ENCODE results near the gene GRIA4.

Gene GRIA4

DNA sequence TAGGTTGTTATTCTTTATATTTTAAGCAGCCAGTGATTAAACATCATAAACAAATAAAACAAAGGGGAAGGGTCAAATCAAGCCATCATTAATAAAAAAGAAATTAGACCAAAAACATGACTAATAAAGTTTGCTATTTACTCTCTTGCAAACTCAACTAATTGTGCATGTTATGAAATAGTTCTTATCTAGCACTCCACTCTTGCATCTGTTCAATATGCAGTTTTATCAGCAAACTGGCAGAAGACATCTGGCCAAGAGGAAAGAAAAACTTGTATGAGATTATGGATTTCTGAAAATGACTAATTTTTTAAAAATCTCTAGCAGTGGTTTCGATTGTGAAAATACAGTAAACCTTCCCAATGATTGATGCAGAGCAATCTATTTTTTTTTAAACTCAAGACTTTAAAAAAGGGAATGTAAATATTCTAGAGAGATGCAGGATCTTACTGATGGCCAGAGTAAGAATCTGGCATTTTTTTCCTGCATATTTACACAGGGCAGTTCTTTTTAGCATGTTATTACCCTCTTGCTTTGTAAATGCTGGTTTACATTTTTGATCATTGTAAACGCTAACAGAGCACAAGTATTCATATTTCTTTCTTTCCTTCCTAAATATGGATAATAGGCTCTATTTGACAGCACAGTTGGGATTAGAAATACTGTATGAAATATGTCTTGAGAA is 83.3 kb downstream of the GRIA4 start:
- Histone ChIP-seq H3K4me3 (ENCODE audit: low read length) (no peak overlapping the region), H3K4me2 (ENCODE audit: low read length) (no peak overlapping the region), H3K4ac (ENCODE audit: low read depth, low read length) (no peak overlapping the region), H3K36me3 (ENCODE audit: control insufficient read depth, insufficient read depth, low read length) (no peaks in the 10 kb centered on the region), H3K27ac (ENCODE audit: low read depth, low read length) (no peak overlapping the region), H2AK5ac (ENCODE audit: low read length) (no peak overlapping the region), H3K79me1 (ENCODE audit: low read length) (no peaks in the 10 kb centered on the region), H2BK15ac (replicated peaks; ENCODE audit: low read depth) (no peak overlapping the region), H3K27me3 (ENCODE audit: insufficient read depth, low read length, poor library complexity) (no peaks in the 10 kb centered on the region), H2BK120ac (ENCODE audit: low read depth, low read length) (no peak overlapping the region), H3K56ac (ENCODE audit: low read length) (no peak overlapping the region), H4K5ac (ENCODE audit: low read length) (no peak overlapping the region), H4K8ac (ENCODE audit: low read depth, low read length) (no peak overlapping the region), H3K9ac (ENCODE audit: low read length) (no peak overlapping the region), H3K4me1 (ENCODE audit: control insufficient read depth, low read depth, low read length) (no peaks in the 10 kb centered on the region), H3K79me2 (ENCODE audit: control insufficient read depth, insufficient read depth, low read length) (no peaks in the 10 kb centered on the region), H3K23ac (ENCODE audit: low read length) (no peak overlapping the region), H2BK5ac (ENCODE audit: low read length) (no peak overlapping the region), H3K18ac (ENCODE audit: low read length) (no peak overlapping the region)
- no peak for DNase-seq
- no CpG with 5 or more reads among the region's 2 CpGs for WGBS (ENCODE audit: extremely low coverage, insufficient coverage, low lambda C conversion rate)

- Histone ChIP-seq H3K36me3 (ENCODE audit: control insufficient read depth, insufficient read depth, low read length) (no peaks in the 10 kb centered on the region), H3K23ac (ENCODE audit: low read length) (no peak overlapping the region), H3K4me1 (ENCODE audit: control insufficient read depth, low read depth, low read length) (no peaks in the 10 kb centered on the region), H2BK15ac (replicated peaks; ENCODE audit: low read depth) (no peak overlapping the region), H3K4me2 (ENCODE audit: low read length) (no peak overlapping the region), H3K18ac (ENCODE audit: low read length) (no peak overlapping the region), H3K4me3 (ENCODE audit: low read length) (no peak overlapping the region), H4K8ac (ENCODE audit: low read depth, low read length) (no peak overlapping the region), H3K4ac (ENCODE audit: low read depth, low read length) (no peak overlapping the region), H4K5ac (ENCODE audit: low read length) (no peak overlapping the region), H3K27ac (ENCODE audit: low read depth, low read length) (no peak overlapping the region), H3K56ac (ENCODE audit: low read length) (no peak overlapping the region), H3K9ac (ENCODE audit: low read length) (no peak overlapping the region), H3K79me1 (ENCODE audit: low read length) (no peaks in the 10 kb centered on the region), H2BK120ac (ENCODE audit: low read depth, low read length) (no peak overlapping the region), H2BK5ac (ENCODE audit: low read length) (no peak overlapping the region), H2AK5ac (ENCODE audit: low read length) (no peak overlapping the region), H3K27me3 (ENCODE audit: insufficient read depth, low read length, poor library complexity) (no peaks in the 10 kb centered on the region), H3K79me2 (ENCODE audit: control insufficient read depth, insufficient read depth, low read length) (no peaks in the 10 kb centered on the region)
- no CpG with 5 or more reads among the region's 2 CpGs for WGBS (ENCODE audit: extremely low coverage, insufficient coverage, low lambda C conversion rate)
- no peak for DNase-seq
These were observed 86.1 kb downstream of the GRIA4 start for GRCh38 chr11:105696000-105696399.

- no CpG with 5 or more reads among the region's 1 CpG for WGBS (ENCODE audit: extremely low coverage, insufficient coverage, low lambda C conversion rate)
- H3K27ac ChIP-seq (ENCODE audit: low read depth, low read length) = no peak overlapping the region
These were observed 87.4 kb downstream of the GRIA4 start for GRCh38 chr11:105697291-105697690.

GRCh38 chr11:105699203-105699602 is 89.3 kb downstream of the GRIA4 start:
- no peak overlapping the region for H3K4me2 ChIP-seq (ENCODE audit: low read length)
- no peak overlapping the region for H3K56ac ChIP-seq (ENCODE audit: low read length)
- H3K4ac ChIP-seq (ENCODE audit: low read depth, low read length) = no peak overlapping the region
- WGBS (ENCODE audit: extremely low coverage, insufficient coverage, low lambda C conversion rate) = no CpG with 5 or more reads among the region's 3 CpGs
- DNase-seq = no peak
- no peaks in the 10 kb centered on the region for H3K4me1 ChIP-seq (ENCODE audit: control insufficient read depth, low read depth, low read length)
- H3K18ac ChIP-seq (ENCODE audit: low read length) = no peak overlapping the region
- no peaks in the 10 kb centered on the region for H3K27me3 ChIP-seq (ENCODE audit: insufficient read depth, low read length, poor library complexity)
- no peaks in the 10 kb centered on the region for H3K79me1 ChIP-seq (ENCODE audit: low read length)
- no peak overlapping the region for H4K5ac ChIP-seq (ENCODE audit: low read length)
- no peak overlapping the region for H2AK5ac ChIP-seq (ENCODE audit: low read length)
- H2BK120ac ChIP-seq (ENCODE audit: low read depth, low read length) = no peak overlapping the region
- H3K9ac ChIP-seq (ENCODE audit: low read length) = no peak overlapping the region
- no peak overlapping the region for H3K23ac ChIP-seq (ENCODE audit: low read length)
- H3K79me2 ChIP-seq (ENCODE audit: control insufficient read depth, insufficient read depth, low read length) = no peaks in the 10 kb centered on the region
- no peak overlapping the region for H2BK5ac ChIP-seq (ENCODE audit: low read length)
- no peak overlapping the region for H2BK15ac ChIP-seq (replicated peaks; ENCODE audit: low read depth)
- no peak overlapping the region for H3K27ac ChIP-seq (ENCODE audit: low read depth, low read length)
- no peak overlapping the region for H4K8ac ChIP-seq (ENCODE audit: low read depth, low read length)
- H3K36me3 ChIP-seq (ENCODE audit: control insufficient read depth, insufficient read depth, low read length) = no peaks in the 10 kb centered on the region
- H3K4me3 ChIP-seq (ENCODE audit: low read length) = no peak overlapping the region

More at GRCh38 chr11:105697291-105697690, 87.4 kb downstream of the GRIA4 start:
- Histone ChIP-seq H3K4me1 (ENCODE audit: control insufficient read depth, low read depth, low read length) (no peaks in the 10 kb centered on the region), H3K23ac (ENCODE audit: low read length) (no peak overlapping the region), H3K4me2 (ENCODE audit: low read length) (no peak overlapping the region), H3K18ac (ENCODE audit: low read length) (no peak overlapping the region), H2AK5ac (ENCODE audit: low read length) (no peak overlapping the region), H2BK5ac (ENCODE audit: low read length) (no peak overlapping the region), H4K5ac (ENCODE audit: low read length) (no peak overlapping the region), H3K36me3 (ENCODE audit: control insufficient read depth, insufficient read depth, low read length) (no peaks in the 10 kb centered on the region), H3K9ac (ENCODE audit: low read length) (no peak overlapping the region), H3K27me3 (ENCODE audit: insufficient read depth, low read length, poor library complexity) (no peaks in the 10 kb centered on the region), H3K79me2 (ENCODE audit: control insufficient read depth, insufficient read depth, low read length) (no peaks in the 10 kb centered on the region), H3K79me1 (ENCODE audit: low read length) (no peaks in the 10 kb centered on the region), H2BK15ac (replicated peaks; ENCODE audit: low read depth) (no peak overlapping the region), H4K8ac (ENCODE audit: low read depth, low read length) (no peak overlapping the region), H3K4ac (ENCODE audit: low read depth, low read length) (no peak overlapping the region), H3K4me3 (ENCODE audit: low read length) (no peak overlapping the region), H2BK120ac (ENCODE audit: low read depth, low read length) (no peak overlapping the region), H3K56ac (ENCODE audit: low read length) (no peak overlapping the region)
- DNase-seq = no peak

GRCh38 chr11:105700271-105700670 is 90.4 kb downstream of the GRIA4 start:
- no peaks in the 10 kb centered on the region for H3K79me2 ChIP-seq (ENCODE audit: control insufficient read depth, insufficient read depth, low read length)
- H2BK15ac ChIP-seq (replicated peaks; ENCODE audit: low read depth) = no peak overlapping the region
- no peak overlapping the region for H4K8ac ChIP-seq (ENCODE audit: low read depth, low read length)
- H4K5ac ChIP-seq (ENCODE audit: low read length) = no peak overlapping the region
- no peak overlapping the region for H3K23ac ChIP-seq (ENCODE audit: low read length)
- H3K4me1 ChIP-seq (ENCODE audit: control insufficient read depth, low read depth, low read length) = no peaks in the 10 kb centered on the region
- no peak overlapping the region for H3K4me3 ChIP-seq (ENCODE audit: low read length)
- H3K18ac ChIP-seq (ENCODE audit: low read length) = no peak overlapping the region
- no peak overlapping the region for H3K9ac ChIP-seq (ENCODE audit: low read length)
- H2BK120ac ChIP-seq (ENCODE audit: low read depth, low read length) = no peak overlapping the region
- no peak overlapping the region for H3K56ac ChIP-seq (ENCODE audit: low read length)
- H3K79me1 ChIP-seq (ENCODE audit: low read length) = no peaks in the 10 kb centered on the region
- H3K27me3 ChIP-seq (ENCODE audit: insufficient read depth, low read length, poor library complexity) = no peaks in the 10 kb centered on the region
- H3K36me3 ChIP-seq (ENCODE audit: control insufficient read depth, insufficient read depth, low read length) = no peaks in the 10 kb centered on the region
- no peak for DNase-seq
- no peak overlapping the region for H2AK5ac ChIP-seq (ENCODE audit: low read length)
- H3K27ac ChIP-seq (ENCODE audit: low read depth, low read length) = no peak overlapping the region
- no peak overlapping the region for H3K4me2 ChIP-seq (ENCODE audit: low read length)
- no peak overlapping the region for H2BK5ac ChIP-seq (ENCODE audit: low read length)
- H3K4ac ChIP-seq (ENCODE audit: low read depth, low read length) = no peak overlapping the region

GRCh38 chr11:105701098-105701497 is 91.2 kb downstream of the GRIA4 start:
- Histone ChIP-seq H3K18ac (ENCODE audit: low read length) (no peak overlapping the region), H2BK15ac (replicated peaks; ENCODE audit: low read depth) (no peak overlapping the region), H3K79me2 (ENCODE audit: control insufficient read depth, insufficient read depth, low read length) (no peaks in the 10 kb centered on the region), H3K27ac (ENCODE audit: low read depth, low read length) (no peak overlapping the region), H3K4me2 (ENCODE audit: low read length) (no peak overlapping the region), H3K27me3 (ENCODE audit: insufficient read depth, low read length, poor library complexity) (no peaks in the 10 kb centered on the region), H3K4ac (ENCODE audit: low read depth, low read length) (no peak overlapping the region), H3K79me1 (ENCODE audit: low read length) (no peaks in the 10 kb centered on the region), H3K9ac (ENCODE audit: low read length) (no peak overlapping the region), H2AK5ac (ENCODE audit: low read length) (no peak overlapping the region), H3K4me1 (ENCODE audit: control insufficient read depth, low read depth, low read length) (no peaks in the 10 kb centered on the region), H3K23ac (ENCODE audit: low read length) (no peak overlapping the region), H2BK120ac (ENCODE audit: low read depth, low read length) (no peak overlapping the region), H2BK5ac (ENCODE audit: low read length) (no peak overlapping the region), H3K4me3 (ENCODE audit: low read length) (no peak overlapping the region), H4K5ac (ENCODE audit: low read length) (no peak overlapping the region), H4K8ac (ENCODE audit: low read depth, low read length) (no peak overlapping the region), H3K36me3 (ENCODE audit: control insufficient read depth, insufficient read depth, low read length) (no peaks in the 10 kb centered on the region), H3K56ac (ENCODE audit: low read length) (no peak overlapping the region)
- no CpG with 5 or more reads among the region's 3 CpGs for WGBS (ENCODE audit: extremely low coverage, insufficient coverage, low lambda C conversion rate)
- no peak for DNase-seq

Measured in mesendoderm (in vitro differentiated cells).